ENCODE results near the gene SLU7.

SLU7 gene

GRCh38 chr5:160421625-160422258, 2.9 kb upstream of the SLU7 start, which contains the start of gene PTTG1:
Gene PTTG1 (plus strand): TSS chr5:160421855. CDS start chr5:160422313, 458 bp downstream.
- TF ChIP-seq CTCF (IDR thresholded peaks at IDR 0.05; ENCODE audit: poor library complexity, severe bottlenecking), result no peak
- peak; percentile 98 for DNase-seq (ENCODE audit: low spot score)
- peak; percentile 84 for ATAC-seq (ENCODE audit: low read depth)
- Histone ChIP-seq H3K27ac (ENCODE audit: poor library complexity, severe bottlenecking) (peak within 1 kb of the TSS; percentile 62), H3K4me3 (ENCODE audit: severe bottlenecking) (peak within 1 kb of the TSS; percentile 67), H3K36me3 (ENCODE audit: low read depth) (peaks cover 47% of the 10 kb centered on the region), H3K4me1 (ENCODE audit: insufficient read depth, poor library complexity, severe bottlenecking) (peaks cover 43% of the 10 kb centered on the region), H3K27me3 (ENCODE audit: insufficient read depth, poor library complexity, severe bottlenecking) (no peaks in the 10 kb centered on the region), H3K9me3 (ENCODE audit: severe bottlenecking) (no peaks in the 10 kb centered on the region)

- DNase-seq (ENCODE audit: low spot score) (no peak), ATAC-seq (ENCODE audit: low read depth) (no peak)
- Histone ChIP-seq H3K4me1 (ENCODE audit: insufficient read depth, poor library complexity, severe bottlenecking) (peaks cover 43% of the 10 kb centered on the region), H3K36me3 (ENCODE audit: low read depth) (peaks cover 34% of the 10 kb centered on the region), H3K27me3 (ENCODE audit: insufficient read depth, poor library complexity, severe bottlenecking) (no peaks in the 10 kb centered on the region), H3K9me3 (ENCODE audit: severe bottlenecking) (no peaks in the 10 kb centered on the region), H3K27ac (ENCODE audit: poor library complexity, severe bottlenecking) (no peak overlapping the region), H3K4me3 (ENCODE audit: severe bottlenecking) (no peak overlapping the region)
- TF ChIP-seq CTCF (IDR thresholded peaks at IDR 0.05; ENCODE audit: poor library complexity, severe bottlenecking), result no peak
Measured at GRCh38 chr5:160420331-160420610, 1.4 kb upstream of the SLU7 start.

- TF ChIP-seq CTCF (IDR thresholded peaks at IDR 0.05; ENCODE audit: poor library complexity, severe bottlenecking), result no peak
- Histone ChIP-seq H3K27me3 (ENCODE audit: insufficient read depth, poor library complexity, severe bottlenecking) (no peaks in the 10 kb centered on the region), H3K9me3 (ENCODE audit: severe bottlenecking) (no peaks in the 10 kb centered on the region), H3K36me3 (ENCODE audit: low read depth) (peaks cover 34% of the 10 kb centered on the region), H3K4me3 (ENCODE audit: severe bottlenecking) (peak overlapping the region; percentile 75), H3K27ac (ENCODE audit: poor library complexity, severe bottlenecking) (peak overlapping the region; percentile 63), H3K4me1 (ENCODE audit: insufficient read depth, poor library complexity, severe bottlenecking) (peaks cover 41% of the 10 kb centered on the region)
- ATAC-seq (ENCODE audit: low read depth) (no peak), DNase-seq (ENCODE audit: low spot score) (no peak)
Measured at GRCh38 chr5:160419458-160420330, 813 bp upstream of the SLU7 start.

- H3K4me1 ChIP-seq (ENCODE audit: insufficient read depth, poor library complexity, severe bottlenecking), result peaks cover 16% of the 10 kb centered on the region
- peak; percentile 93 for ATAC-seq (ENCODE audit: low read depth)
- no peaks in the 10 kb centered on the region for H3K9me3 ChIP-seq (ENCODE audit: severe bottlenecking)
- TF ChIP-seq CTCF (IDR thresholded peaks at IDR 0.05; ENCODE audit: poor library complexity, severe bottlenecking), result no peak
- H3K36me3 ChIP-seq (ENCODE audit: low read depth), result peaks cover 54% of the 10 kb centered on the region
- peak within 1 kb of the TSS; percentile 65 for H3K4me3 ChIP-seq (ENCODE audit: severe bottlenecking)
- H3K27ac ChIP-seq (ENCODE audit: poor library complexity, severe bottlenecking), result peak within 1 kb of the TSS; percentile 52
- peaks cover 4% of the 10 kb centered on the region for H3K27me3 ChIP-seq (ENCODE audit: insufficient read depth, poor library complexity, severe bottlenecking)
- peak; percentile 98 for DNase-seq (ENCODE audit: low spot score)
Measured at GRCh38 chr5:160399402-160400353, 19.2 kb downstream of the SLU7 start, which contains the start of gene FAM200C. Gene FAM200C (minus strand): TSS chr5:160400054. CDS start chr5:160395490, 4,564 bp downstream.
